HK-2 (cell line): ENCODE data around the gene LIN37.
"Not testable (repeated sequence)": the region's sequence is repeated elsewhere in the genome, so short reads cannot be mapped to it uniquely, and the experiment has no call there.

Experiments
- DNase-seq: peaks from one replicate; pipeline ENCODE4 v3.0.0-alpha.2; 2018; ENCODE audit not compliant: unreplicated experiment

Gene LIN37

DNA sequence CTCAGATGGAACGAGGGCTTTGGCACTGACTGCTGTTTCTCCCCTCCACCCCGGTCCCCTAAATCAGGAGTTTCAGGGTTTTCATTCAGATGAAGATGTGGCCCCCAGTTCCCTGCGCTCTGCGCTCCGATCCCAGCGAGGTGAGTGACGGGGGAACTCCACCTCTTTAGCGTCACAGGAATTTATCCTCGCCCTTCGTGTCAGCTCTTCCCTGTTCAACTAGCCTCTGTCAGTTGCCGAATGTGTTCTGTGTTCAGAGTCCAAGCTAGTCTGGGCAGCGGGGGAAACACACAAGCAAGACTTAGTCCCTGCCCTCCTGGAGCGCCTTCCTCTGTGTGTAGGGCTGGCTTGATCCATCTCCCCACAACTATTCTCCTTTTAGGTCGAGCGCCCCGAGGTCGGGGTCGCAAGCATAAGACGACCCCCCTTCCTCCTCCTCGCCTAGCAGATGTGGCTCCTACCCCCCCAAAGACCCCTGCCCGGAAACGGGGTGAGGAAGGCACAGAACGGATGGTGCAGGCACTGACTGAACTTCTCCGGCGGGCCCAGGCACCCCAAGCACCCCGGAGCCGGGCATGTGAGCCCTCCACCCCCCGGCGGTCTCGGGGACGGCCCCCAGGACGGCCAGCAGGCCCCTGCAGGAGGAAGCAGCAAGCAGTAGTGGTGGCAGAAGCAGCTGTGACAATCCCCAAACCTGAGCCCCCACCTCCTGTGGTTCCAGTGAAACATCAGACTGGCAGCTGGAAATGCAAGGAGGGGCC is 28.8 kb upstream of the LIN37 start:
- no peak for DNase-seq

DNA sequence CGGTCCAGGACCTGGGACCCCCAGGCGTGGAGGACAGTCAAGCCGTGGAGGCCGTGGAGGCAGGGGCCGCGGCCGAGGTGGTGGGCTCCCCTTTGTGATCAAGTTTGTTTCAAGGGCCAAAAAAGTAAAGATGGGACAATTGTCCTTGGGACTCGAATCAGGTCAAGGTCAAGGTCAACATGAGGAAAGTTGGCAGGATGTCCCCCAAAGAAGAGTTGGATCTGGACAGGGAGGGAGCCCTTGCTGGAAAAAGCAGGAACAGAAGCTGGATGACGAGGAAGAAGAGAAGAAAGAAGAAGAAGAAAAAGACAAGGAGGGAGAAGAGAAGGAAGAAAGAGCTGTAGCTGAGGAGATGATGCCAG is 28.2 kb upstream of the LIN37 start:
- DNase-seq, result no peak

DNA sequence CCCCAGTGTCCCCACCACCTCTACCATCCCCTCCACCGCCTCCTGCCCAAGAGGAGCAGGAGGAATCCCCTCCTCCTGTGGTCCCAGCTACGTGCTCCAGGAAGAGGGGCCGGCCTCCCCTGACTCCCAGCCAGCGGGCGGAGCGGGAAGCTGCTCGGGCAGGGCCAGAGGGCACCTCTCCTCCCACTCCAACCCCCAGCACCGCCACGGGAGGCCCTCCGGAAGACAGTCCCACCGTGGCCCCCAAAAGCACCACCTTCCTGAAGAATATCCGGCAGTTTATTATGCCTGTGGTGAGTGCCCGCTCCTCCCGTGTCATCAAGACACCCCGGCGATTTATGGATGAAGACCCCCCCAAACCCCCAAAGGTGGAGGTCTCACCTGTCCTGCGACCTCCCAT is 27.7 kb upstream of the LIN37 start:
- DNase-seq, result no peak

DNA sequence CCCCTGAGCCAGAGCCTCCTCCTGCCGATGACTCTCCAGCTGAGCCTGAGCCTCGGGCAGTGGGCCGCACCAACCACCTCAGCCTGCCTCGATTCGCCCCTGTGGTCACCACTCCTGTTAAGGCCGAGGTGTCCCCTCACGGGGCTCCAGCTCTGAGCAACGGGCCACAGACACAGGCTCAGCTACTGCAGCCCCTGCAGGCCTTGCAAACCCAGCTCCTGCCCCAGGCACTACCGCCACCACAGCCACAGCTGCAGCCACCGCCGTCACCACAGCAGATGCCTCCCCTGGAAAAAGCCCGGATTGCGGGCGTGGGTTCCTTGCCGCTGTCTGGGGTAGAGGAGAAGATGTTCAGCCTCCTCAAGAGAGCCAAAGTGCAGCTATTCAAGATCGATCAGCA is 27.0 kb upstream of the LIN37 start:
- DNase-seq, result no peak

DNA sequence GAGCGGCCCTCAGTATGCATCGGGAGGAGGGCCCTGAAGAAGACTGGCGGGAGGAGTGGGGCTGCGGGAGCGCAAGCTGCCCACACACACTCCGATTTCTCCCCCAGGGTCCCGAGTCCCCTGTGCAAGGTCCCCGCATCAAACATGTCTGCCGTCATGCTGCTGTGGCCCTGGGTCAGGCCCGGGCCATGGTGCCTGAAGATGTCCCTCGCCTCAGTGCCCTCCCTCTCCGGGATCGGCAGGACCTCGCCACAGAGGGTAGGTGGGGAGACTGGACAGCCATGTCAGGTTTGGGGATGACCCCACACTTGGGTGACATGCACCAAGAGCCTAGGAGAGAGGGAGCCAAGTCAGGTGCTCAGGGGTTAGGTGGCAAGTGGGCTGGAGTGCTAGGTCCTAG is 25.9 kb upstream of the LIN37 start:
- DNase-seq, result no peak

DNA sequence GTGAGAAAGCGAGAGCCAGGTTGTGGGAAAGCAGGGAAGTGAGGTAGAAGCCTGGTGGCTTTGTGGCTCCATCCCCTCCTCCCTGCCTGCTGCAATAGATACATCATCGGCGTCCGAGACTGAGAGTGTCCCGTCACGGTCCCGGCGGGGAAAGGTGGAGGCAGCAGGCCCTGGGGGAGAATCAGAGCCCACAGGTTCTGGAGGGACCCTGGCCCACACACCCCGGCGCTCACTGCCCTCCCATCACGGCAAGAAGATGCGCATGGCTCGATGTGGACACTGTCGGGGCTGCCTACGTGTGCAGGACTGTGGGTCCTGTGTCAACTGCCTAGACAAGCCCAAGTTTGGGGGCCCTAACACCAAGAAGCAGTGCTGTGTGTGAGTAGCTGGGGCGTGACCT is 25.5 kb upstream of the LIN37 start:
- no peak for DNase-seq

DNA sequence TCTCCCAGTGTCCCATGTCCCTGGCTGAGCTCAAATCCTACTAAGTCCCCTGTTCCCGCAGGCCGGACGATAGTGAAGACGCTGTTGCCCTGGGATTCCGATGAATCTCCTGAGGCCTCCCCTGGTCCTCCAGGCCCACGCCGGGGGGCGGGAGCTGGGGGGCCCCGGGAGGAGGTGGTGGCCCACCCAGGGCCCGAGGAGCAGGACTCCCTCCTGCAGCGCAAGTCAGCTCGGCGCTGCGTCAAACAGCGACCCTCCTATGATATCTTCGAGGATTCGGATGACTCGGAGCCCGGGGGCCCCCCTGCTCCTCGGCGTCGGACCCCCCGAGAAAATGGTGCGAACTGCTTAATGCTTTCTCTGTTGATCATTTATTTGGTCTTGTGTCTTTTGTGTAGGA is 24.7 kb upstream of the LIN37 start:
- DNase-seq, result no peak

DNA sequence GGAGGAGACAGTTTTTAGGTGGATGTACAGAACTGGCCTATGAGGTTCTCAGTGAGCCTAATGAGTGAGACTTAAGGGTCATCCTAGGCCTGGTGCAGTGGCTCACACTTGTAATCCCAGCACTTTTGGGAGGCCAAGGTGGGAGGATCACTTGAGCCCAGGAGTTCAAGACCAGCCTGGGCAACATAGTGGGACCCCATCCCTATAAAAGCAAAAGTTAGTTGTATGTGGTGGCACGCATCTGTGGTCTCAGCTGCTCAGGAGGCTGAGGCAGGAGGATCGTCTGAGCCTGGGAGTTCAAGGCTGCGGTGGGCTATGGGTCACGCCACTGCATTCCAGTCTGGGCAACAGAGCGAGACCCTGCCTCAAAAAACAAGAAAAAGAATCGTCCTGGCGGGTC is 24.2 kb upstream of the LIN37 start:
- DNase-seq, result not testable (repeated sequence)

DNA sequence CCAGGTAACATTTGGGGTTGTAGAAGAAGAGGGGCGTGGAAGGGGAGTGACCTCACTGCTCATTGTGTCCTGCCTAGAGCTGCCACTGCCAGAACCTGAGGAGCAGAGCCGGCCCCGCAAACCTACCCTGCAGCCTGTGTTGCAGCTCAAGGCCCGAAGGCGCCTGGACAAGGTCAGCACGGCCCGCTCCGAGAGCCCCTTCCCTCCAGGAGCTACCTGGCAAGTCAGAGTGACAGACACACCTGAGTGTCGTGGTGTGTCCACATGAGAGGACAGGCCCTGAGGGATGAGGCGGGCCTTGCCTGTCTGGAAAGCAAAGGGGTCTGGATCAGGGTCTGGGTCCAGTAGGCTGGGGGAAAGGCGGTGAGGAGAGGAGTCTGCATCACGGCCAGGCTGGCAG is 23.8 kb upstream of the LIN37 start:
- no peak for DNase-seq

DNA sequence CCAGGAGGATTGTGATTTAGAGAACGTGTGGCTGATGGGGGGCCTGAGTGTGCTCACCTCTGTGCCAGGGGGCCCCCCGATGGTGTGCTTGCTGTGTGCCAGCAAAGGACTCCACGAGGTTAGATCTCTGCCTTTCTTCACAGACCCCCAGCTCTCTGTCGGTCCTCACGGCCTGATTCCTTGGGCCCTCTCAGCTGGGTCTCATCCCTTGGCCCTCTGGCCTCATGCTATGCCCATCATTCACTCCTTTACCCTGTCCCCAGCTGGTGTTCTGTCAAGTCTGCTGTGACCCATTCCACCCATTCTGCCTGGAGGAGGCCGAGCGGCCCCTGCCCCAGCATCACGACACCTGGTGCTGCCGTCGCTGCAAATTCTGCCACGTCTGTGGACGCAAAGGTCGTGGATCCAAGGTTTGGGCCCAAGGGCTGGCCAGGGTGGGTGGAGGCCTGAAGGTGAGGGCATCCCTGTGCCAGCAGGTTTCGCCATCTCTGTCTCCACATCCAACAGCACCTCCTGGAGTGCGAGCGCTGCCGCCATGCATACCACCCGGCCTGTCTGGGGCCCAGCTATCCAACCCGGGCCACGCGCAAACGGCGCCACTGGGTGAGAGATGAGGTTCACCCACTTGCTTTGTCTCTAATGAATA is 23.0 kb upstream of the LIN37 start:
- DNase-seq, result no peak

DNA sequence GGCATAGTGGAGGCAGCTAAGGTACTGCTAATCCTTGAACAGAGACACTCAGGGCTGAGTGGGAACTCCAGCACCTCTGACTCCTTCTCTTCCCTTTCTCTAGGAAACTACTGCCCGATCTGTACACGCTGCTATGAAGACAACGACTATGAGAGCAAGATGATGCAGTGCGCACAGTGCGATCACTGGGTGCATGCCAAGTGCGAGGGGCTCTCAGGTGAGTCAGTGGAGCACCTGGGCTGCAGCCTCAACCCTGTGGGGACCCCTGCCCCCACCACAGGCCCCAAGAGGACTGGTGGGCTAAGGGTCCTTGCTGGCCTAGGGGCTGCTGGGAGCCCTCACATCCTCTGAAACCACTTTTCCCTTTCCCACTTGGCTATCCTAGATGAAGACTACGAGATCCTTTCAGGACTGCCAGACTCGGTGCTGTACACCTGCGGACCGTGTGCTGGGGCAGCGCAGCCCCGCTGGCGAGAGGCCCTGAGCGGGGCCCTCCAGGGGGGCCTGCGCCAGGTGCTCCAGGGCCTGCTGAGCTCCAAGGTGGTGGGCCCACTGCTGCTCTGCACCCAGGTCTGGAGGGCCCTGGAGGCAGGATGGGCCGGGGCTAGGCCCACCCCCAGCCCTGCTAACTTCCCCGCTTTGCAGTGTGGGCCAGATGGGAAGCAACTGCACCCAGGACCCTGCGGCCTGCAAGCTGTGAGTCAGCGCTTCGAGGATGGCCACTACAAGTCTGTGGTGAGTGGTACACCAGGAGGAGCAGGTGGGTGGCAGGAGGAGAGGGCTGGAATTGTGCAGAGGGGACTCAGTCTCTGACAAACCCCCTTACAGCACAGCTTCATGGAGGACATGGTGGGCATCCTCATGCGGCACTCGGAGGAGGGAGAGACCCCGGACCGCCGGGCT is 21.1 kb upstream of the LIN37 start:
- no peak for DNase-seq

DNA sequence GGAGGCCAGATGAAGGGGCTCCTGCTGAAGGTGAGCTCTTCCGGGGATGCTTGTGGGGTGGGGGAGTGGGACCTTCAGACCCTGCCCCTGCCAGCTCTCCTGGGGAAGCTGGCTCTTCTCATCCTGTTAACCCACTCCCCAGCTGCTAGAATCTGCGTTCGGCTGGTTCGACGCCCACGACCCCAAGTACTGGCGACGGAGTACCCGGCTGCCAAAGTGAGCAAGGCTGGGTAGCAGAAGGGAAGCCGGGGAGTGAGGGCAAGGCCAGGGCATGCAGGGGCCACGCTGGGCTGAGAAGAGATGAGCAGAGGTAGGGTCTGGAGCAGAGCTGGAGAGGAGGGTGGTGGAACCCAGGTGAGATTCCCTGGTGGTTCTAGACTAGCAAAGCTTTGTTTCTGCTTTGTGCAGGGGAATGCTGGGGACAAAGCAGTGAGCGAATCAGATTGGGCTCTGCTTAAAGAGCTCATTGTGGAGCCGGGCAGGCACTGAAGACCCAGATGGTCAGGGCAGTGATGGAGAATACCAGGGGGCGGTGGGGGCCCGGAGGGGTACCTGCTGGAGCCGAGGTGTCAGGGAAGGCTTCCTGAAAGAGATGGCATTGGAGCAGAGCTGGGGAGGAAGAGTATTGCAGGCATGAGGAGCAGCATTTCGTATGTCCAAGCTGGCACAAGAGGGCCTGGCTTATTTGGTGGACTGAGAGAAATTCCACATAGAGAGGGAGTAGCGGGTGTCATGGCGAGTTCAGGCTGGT is 20.2 kb upstream of the LIN37 start:
- no peak for DNase-seq

DNA sequence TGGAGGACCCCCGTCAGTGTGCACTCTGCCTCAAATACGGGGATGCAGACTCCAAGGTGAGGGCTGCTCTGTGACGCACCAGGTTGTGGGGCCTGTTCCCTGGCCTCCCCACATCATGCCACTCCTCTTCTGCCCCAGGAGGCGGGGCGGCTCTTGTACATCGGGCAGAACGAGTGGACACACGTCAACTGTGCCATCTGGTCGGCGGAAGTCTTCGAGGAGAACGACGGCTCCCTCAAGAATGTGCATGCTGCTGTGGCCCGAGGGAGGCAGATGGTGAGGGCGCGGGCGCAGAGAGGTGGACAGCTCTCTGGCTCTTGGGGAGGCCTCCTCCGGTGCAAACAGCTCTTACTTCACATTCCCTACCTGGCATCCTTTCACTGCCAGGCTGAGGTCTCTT is 19.4 kb upstream of the LIN37 start:
- no peak for DNase-seq

DNA sequence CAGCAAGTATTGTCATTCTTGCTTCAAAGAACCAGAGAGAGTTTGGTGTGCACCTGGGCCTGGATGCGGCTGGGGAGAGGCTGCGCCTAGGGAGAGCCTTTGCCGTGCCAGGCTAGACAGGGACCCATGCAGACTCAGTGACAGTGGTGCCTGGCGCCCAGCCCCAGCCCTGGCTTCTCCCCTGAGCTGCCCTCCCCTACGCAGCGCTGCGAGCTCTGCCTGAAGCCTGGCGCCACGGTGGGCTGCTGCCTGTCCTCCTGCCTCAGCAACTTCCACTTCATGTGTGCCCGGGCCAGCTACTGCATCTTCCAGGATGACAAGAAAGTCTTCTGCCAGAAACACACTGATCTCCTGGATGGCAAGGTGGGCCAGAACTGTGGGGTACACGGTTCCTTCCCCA is 18.6 kb upstream of the LIN37 start:
- no peak for DNase-seq

DNA sequence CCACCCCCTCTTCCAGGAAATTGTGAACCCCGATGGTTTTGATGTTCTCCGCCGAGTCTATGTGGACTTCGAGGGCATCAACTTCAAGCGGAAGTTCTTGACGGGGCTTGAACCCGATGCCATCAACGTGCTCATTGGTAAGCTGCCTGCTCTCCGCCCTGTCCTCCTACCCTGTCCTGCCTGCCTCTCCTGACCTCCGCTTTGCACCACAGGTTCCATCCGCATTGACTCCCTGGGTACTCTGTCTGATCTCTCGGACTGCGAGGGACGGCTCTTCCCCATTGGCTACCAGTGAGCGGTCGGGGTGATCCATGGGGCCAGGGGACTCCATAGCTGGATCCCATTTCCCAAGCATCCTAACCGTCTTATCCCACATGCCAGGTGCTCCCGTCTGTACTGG is 18.1 kb upstream of the LIN37 start:
- no peak for DNase-seq

DNA sequence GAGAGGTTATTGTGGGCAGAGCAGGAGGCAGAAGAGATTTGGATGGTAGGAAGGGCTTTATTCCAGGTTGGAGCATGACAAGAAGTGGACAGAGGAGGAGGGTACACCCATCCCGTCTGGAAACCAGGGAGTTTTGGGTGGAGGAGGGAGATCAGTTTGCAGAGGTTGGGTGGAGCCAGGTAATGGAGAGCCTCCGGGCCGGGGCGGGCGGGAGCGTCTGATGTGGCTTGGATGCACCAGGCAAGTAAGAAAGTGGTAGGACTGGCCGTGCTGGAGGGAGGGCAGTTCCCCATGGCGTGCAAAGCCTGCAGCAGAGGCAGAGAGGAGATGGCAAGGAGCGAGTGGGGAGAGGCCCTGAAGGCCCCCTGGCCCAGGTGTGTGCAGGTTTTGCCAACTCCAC is 17.0 kb upstream of the LIN37 start:
- DNase-seq, result no peak

DNA sequence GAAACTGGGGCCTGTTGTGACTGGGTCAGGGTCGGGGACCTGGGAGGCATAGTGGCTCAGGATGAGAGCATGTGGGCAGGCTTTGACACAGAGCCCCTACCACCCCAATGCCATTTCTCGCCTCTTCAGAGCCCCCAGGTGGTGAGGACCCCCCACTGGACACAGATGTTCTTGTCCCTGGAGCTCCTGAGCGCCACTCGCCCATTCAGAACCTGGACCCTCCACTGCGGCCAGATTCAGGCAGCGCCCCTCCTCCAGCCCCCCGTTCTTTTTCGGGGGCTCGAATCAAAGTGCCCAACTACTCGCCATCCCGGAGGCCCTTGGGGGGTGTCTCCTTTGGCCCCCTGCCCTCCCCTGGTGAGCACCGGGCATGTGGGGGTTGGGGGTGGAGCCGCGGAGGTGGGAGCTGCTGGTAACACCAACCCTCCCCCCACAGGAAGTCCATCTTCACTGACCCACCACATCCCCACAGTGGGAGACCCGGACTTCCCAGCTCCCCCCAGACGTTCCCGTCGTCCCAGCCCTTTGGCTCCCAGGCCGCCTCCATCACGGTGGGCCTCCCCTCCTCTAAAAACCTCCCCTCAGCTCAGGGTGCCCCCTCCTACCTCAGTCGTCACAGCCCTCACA is 16.5 kb upstream of the LIN37 start:
- no peak for DNase-seq

DNA sequence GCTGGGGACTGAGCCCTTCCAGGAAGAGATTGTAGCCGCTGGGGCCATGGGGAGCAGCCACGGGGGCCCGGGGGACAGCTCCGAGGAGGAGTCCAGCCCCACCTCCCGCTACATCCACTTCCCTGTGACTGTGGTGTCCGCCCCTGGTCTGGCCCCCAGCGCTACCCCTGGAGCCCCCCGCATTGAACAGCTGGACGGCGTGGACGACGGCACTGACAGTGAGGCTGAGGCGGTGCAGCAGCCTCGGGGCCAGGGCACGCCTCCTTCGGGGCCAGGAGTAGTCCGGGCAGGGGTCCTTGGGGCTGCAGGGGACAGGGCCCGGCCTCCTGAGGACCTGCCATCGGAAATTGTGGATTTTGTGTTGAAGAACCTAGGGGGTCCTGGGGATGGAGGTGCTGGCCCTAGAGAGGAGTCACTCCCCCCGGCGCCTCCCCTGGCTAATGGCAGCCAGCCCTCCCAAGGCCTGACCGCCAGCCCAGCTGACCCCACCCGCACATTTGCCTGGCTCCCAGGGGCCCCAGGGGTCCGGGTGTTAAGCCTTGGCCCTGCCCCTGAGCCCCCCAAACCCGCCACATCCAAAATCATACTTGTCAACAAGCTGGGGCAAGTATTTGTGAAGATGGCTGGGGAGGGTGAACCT is 15.7 kb upstream of the LIN37 start:
- DNase-seq, result no peak

DNA sequence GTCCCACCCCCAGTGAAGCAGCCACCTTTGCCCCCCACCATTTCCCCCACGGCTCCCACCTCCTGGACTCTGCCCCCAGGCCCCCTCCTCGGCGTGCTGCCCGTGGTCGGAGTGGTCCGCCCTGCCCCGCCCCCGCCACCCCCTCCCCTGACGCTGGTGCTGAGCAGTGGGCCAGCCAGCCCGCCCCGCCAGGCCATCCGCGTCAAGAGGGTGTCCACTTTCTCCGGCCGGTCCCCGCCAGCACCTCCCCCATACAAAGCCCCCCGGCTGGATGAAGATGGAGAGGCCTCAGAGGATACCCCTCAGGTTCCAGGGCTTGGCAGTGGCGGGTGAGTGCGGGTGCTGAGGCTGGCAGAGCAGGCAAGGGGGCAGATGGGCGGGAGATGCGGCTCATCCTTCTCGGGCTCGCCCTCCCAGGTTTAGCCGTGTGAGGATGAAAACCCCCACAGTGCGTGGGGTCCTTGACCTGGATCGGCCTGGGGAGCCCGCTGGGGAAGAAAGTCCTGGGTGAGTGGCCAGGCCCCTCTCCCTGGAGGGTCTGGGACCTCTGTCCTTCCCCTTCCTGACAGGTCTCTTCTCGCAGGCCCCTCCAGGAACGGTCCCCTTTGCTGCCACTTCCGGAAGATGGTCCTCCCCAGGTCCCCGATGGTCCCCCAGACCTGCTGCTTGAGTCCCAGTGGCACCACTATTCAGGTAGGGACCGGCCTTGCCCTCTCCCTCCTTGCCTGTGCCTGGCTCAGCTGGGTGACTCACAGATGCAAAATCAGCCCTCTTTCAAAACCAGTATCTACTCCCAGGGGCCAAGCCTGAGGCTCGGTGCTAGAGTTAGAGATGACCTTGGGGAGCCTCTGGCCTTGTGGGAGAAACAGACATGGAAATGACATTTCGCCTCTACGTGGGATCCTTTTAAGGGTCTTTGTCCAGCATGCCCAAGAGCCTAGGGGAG is 14.9 kb upstream of the LIN37 start:
- no peak for DNase-seq

DNA sequence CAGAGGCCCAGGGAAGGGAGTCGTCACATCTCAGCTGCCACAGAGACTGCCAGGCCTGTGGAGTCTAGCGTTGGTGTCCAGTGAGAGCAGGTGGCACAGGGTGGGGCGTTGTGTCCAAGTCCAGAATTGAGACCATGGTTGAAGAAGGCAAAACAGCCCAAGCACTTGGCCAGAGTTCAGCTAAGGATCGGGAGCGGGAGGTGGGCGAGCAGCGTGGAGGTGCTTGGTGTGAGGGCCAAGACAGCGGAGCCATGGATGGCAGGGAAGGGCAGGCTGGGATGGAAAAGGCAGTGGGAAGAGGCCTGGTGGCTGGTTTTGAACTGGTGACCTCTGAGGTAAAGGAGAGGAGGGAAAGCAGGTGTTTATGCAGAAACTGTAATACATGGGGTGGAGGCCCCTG is 14.1 kb upstream of the LIN37 start:
- DNase-seq, result no peak
